HepG2 (cell line): ENCODE results near the gene STK36. TPM values are rescaled to one million over a fixed set of nuclear protein-coding genes. Genes with fewer than 3 reads are reported as not detected.

Experiments used
- CSRNP1 ChIP-seq: sonication (generic); formaldehyde crosslinking; IDR thresholded peaks from 2 replicates; pipeline ENCODE4 v1.8.1; 2023; ENCODE audit warnings: mild to moderate bottlenecking, missing genetic modification reagents
- PATZ1 ChIP-seq: sonication (generic); formaldehyde crosslinking; IDR thresholded peaks from 2 replicates; pipeline ENCODE4 v1.4.0; 2020; ENCODE audit warnings: missing genetic modification reagents
- RBM39 ChIP-seq: fragments of 200-400 bp; formaldehyde crosslinking; IDR thresholded peaks from one replicate; pipeline ENCODE4 v1.6.1; 2018; ENCODE audit warnings: antibody characterized with exemption, mild to moderate bottlenecking, low read depth, low read length; ENCODE audit not compliant: poor library complexity, severe bottlenecking
- RORA ChIP-seq: sonication (generic); formaldehyde crosslinking; IDR thresholded peaks from 2 replicates; pipeline ENCODE4 v1.5.0; 2020; ENCODE audit warnings: mild to moderate bottlenecking, missing genetic modification reagents, moderate library complexity
- TBX3 ChIP-seq: fragments of 450-650 bp; IDR thresholded peaks from 2 replicates; pipeline ENCODE4 v1.6.1; 2017; ENCODE audit warnings: antibody characterized with exemption, mild to moderate bottlenecking, inconsistent platforms, borderline replicate concordance
- ZBED4 ChIP-seq: sonication (generic); formaldehyde crosslinking; IDR thresholded peaks from 2 replicates; pipeline ENCODE4 v1.4.0; 2020; ENCODE audit warnings: missing genetic modification reagents, borderline replicate concordance
- ZBTB4 ChIP-seq: sonication (generic); formaldehyde crosslinking; IDR thresholded peaks from 2 replicates; pipeline ENCODE4 v1.4.0; 2020; ENCODE audit warnings: missing genetic modification reagents, mild to moderate bottlenecking, borderline replicate concordance
- ZC3H4 ChIP-seq: sonication (generic); formaldehyde crosslinking; IDR thresholded peaks from 2 replicates; pipeline ENCODE4 v1.4.0; 2020; ENCODE audit warnings: missing genetic modification reagents, borderline replicate concordance
- ZNF678 ChIP-seq: sonication (generic); formaldehyde crosslinking; IDR thresholded peaks from 2 replicates; pipeline ENCODE4 v1.4.0; 2020; ENCODE audit warnings: mild to moderate bottlenecking, missing genetic modification reagents
- ZNF768 ChIP-seq: sonication (generic); formaldehyde crosslinking; IDR thresholded peaks from 2 replicates; pipeline ENCODE4 v1.4.0; 2020; ENCODE audit warnings: missing genetic modification reagents
- ZNF800 ChIP-seq: sonication (generic); formaldehyde crosslinking; IDR thresholded peaks from 2 replicates; pipeline ENCODE4 v1.4.0; 2020; ENCODE audit warnings: missing genetic modification reagents
- ZSCAN20 ChIP-seq: sonication (generic); formaldehyde crosslinking; IDR thresholded peaks from 2 replicates; pipeline ENCODE4 v1.4.0; 2020; ENCODE audit warnings: missing genetic modification reagents, mild to moderate bottlenecking, borderline replicate concordance
- polyA plus RNA-seq, 8 experiments: library from polyadenylated mRNA; depleted of rRNA in 3 of 8; stranded (reverse) in 7 of 8; unstranded in 1 of 8; fragments of >200 nt; fragmentation: Illumina TruSeq in 4 of 8; extraction: Trizol in 4 of 8; gene quantifications; 2 replicates each; pipeline versions ENCODE4 v1.2.1 to v1.2.3, GENCODE V29; 2011 to 2016; ENCODE audit warnings: low read depth in 4 of 8, missing spikeins in 1 of 8, mixed read lengths in 1 of 8; ENCODE audit not compliant: insufficient read depth in 1 of 8
- total RNA-seq, 5 experiments: library from RNA; depleted of rRNA; stranded (reverse); fragments of >200 nt; fragmentation: Illumina TruSeq; extraction: Trizol; gene quantifications; 2 replicates each; pipeline ENCODE4 v1.2.3, GENCODE V29; 2016; ENCODE audit warnings: low read depth in 1 of 5

Gene STK36
- total and polyA plus RNA-seq, 2 of the 13 experiments (the other 11 are each of a cell fraction or from before 2014, with no cell fraction given) = 45.9 to 83.5 TPM

GRCh38 chr2:218671654-218672566 lies at the start of gene STK36, which contains the start of gene RNF25 (continued):
- TF ChIP-seq ZNF678 (CRISPR knock-in tag) (no peak), ZNF800 (CRISPR knock-in tag) (no peak), RORA (CRISPR knock-in tag) (no peak), ZC3H4 (CRISPR knock-in tag) (no peak), CSRNP1 (peak; percentile 96), ZSCAN20 (no peak), ZBTB4 (CRISPR knock-in tag) (no peak), TBX3 (no peak), PATZ1 (CRISPR knock-in tag) (peak; percentile 30; the same call in 1 of the 2 replicates), ZNF768 (CRISPR knock-in tag) (no peak; the same call in 1 of the 2 replicates), ZBED4 (CRISPR knock-in tag) (peak; percentile 70; the same call in 1 of the 2 replicates), RBM39 (peak; percentile 79)
